Activated CD8-positive, alpha-beta T cell treated with anti-CD3 and anti-CD28 coated beads for 36 hours (primary cell): Measurements from ENCODE around the gene SOX11. TPM values are rescaled to one million over a fixed set of nuclear protein-coding genes. Genes with fewer than 3 reads are reported as not detected.

Experiments used
- ATAC-seq: fragments of 200-7000 bp; cut with Tn5 transposase; one replicate; pipeline ENCODE4 v1.10.0; 2021; ENCODE audit warnings: mild to moderate bottlenecking, moderate library complexity
- CTCF ChIA-PET: fragments of 350-600 bp; sonication (Branson Sonifier 250); formaldehyde crosslinking; loops from one replicate; lab custom pipeline; 2021; ENCODE audit warnings: antibody characterized with exemption; lab: Charles Lee
- POLR2A ChIA-PET: fragments of 350-600 bp; sonication (Branson Sonifier 250); formaldehyde crosslinking; loops from one replicate; lab custom pipeline; 2021; ENCODE audit warnings: antibody characterized with exemption; lab: Charles Lee
- DNase-seq: peaks from one replicate; pipeline ENCODE4 v3.0.0-alpha.2; 2020
- H3K27ac Mint-ChIP-seq: one replicate; pipeline ENCODE4 v1.8.0; 2021; ENCODE audit warnings: mild to moderate bottlenecking, mixed read lengths
- H3K27me3 Mint-ChIP-seq: one replicate; pipeline ENCODE4 v1.8.0; 2021; ENCODE audit warnings: mixed read lengths
- H3K36me3 Mint-ChIP-seq: one replicate; pipeline ENCODE4 v1.8.0; 2021; ENCODE audit warnings: low read depth, mixed read lengths
- H3K4me1 Mint-ChIP-seq: one replicate; pipeline ENCODE4 v1.8.0; 2021; ENCODE audit warnings: low read depth, mixed read lengths
- H3K4me3 Mint-ChIP-seq: one replicate; pipeline ENCODE4 v1.8.0; 2021; ENCODE audit warnings: mild to moderate bottlenecking, moderate library complexity, mixed read lengths
- H3K9me3 Mint-ChIP-seq: one replicate; pipeline ENCODE4 v1.8.0; 2021; ENCODE audit warnings: mixed read lengths
- CTCF ChIP-seq: fragments of 200-600 bp; IDR thresholded peaks from one replicate; pipeline ENCODE4 v1.8.0; 2022; ENCODE audit warnings: antibody characterized with exemption, mild to moderate bottlenecking
- intact Hi-C: fragments of 100-400 bp; cut with micrococcal nuclease; formaldehyde crosslinking; loops from one replicate; pipeline ENCODE4 v1.10.0; 2022
- total RNA-seq, 2 experiments: library from RNA; stranded (reverse); gene quantifications; one replicate each; pipeline ENCODE4 v1.2.3, GENCODE V29; 2021

Gene SOX11
- total RNA-seq, 2 experiments from 2014 or later = not detected

GRCh38 chr2:5685225-5685624 is 7.0 kb upstream of the SOX11 start:
- intact Hi-C loops = no loop called here
- POLR2A ChIA-PET = no interaction called here
- ATAC-seq (no peak), DNase-seq (no peak)
- TF ChIP-seq CTCF = no peak
- Mint-ChIP-seq H3K27ac (no peak overlapping the region), H3K4me1 (no peaks in the 10 kb centered on the region), H3K9me3 (peaks cover 12% of the 10 kb centered on the region), H3K36me3 (no peaks in the 10 kb centered on the region), H3K4me3 (no peak overlapping the region), H3K27me3 (peaks cover 16% of the 10 kb centered on the region)
- CTCF ChIA-PET = no interaction called here

DNA sequence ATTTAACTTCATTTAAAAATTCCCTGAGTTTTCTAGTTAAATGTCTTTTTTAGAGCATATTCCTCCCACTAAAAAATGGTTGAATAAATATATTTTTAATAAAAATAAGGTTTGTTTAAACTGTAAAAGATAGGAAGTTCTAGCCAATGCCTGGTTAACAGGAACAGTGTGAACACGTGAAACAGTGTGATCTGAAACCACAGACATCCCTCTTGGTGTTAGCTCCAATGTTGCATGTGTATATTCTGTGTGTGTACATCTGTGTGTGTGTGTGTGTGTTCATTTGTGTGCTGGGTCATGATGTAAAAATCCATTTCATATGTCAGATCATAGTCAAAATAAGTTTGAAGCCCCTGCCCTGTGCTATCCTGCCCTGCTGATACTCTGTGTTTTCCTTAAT is 6.1 kb upstream of the SOX11 start:
- ChIA-PET CTCF (no interaction called here), POLR2A (no interaction called here)
- no peak overlapping the region for H3K4me3 Mint-ChIP-seq
- no peak for TF ChIP-seq CTCF
- no peaks in the 10 kb centered on the region for H3K36me3 Mint-ChIP-seq
- H3K27me3 Mint-ChIP-seq = peaks cover 24% of the 10 kb centered on the region
- DNase-seq = no peak
- peaks cover 4% of the 10 kb centered on the region for H3K4me1 Mint-ChIP-seq
- intact Hi-C loops = no loop called here
- H3K9me3 Mint-ChIP-seq = peaks cover 7% of the 10 kb centered on the region
- ATAC-seq = no peak
- H3K27ac Mint-ChIP-seq = no peak overlapping the region

- Mint-ChIP-seq H3K4me3 (no peak overlapping the region), H3K27me3 (peaks cover 26% of the 10 kb centered on the region), H3K4me1 (peaks cover 4% of the 10 kb centered on the region), H3K36me3 (no peaks in the 10 kb centered on the region), H3K27ac (no peak overlapping the region), H3K9me3 (peaks cover 3% of the 10 kb centered on the region)
- ATAC-seq = no peak
- DNase-seq = no peak
- no peak for TF ChIP-seq CTCF
- ChIA-PET POLR2A (no interaction called here), CTCF (no interaction called here)
- intact Hi-C loops = no loop called here
Measured at GRCh38 chr2:5686536-5686935, 5.6 kb upstream of the SOX11 start.

DNA sequence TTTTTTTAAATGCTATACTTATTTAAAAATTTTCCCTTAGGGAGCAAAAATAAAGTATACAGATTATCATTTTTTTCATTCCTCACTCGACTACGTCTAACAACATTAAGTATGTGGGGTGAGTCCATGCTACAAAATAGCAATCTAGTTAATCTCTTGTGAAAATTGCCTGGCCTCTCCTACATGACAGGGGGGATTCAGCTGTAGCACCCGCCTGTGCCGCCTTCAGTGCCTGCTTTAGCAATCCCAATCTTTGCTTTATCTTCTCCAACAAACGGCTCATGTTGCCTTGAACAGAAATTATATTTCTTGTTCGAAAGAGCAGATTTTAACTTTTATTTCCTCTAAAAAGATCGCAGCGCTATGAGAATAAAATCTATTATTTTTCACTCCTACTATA is 2.4 kb upstream of the SOX11 start:
- POLR2A ChIA-PET = no interaction called here

GRCh38 chr2:5690286-5690685 is 1.9 kb upstream of the SOX11 start:
- H3K27ac Mint-ChIP-seq = no peak overlapping the region
- H3K9me3 Mint-ChIP-seq = no peaks in the 10 kb centered on the region
- peaks cover 10% of the 10 kb centered on the region for H3K4me1 Mint-ChIP-seq
- H3K4me3 Mint-ChIP-seq = no peak overlapping the region
- POLR2A ChIA-PET = no interaction called here
- intact Hi-C loops = no loop called here
- H3K36me3 Mint-ChIP-seq = no peaks in the 10 kb centered on the region
- TF ChIP-seq CTCF = no peak
- ATAC-seq (no peak), DNase-seq (no peak)
- CTCF ChIA-PET = no interaction called here
- peaks cover 46% of the 10 kb centered on the region for H3K27me3 Mint-ChIP-seq

More for the DNA sequence above, 2.4 kb upstream of the SOX11 start:
- CTCF ChIA-PET = no interaction called here
- intact Hi-C loops = no loop called here
- Mint-ChIP-seq H3K27ac (no peak overlapping the region), H3K4me1 (peaks cover 10% of the 10 kb centered on the region), H3K4me3 (no peak overlapping the region), H3K27me3 (peaks cover 43% of the 10 kb centered on the region), H3K36me3 (no peaks in the 10 kb centered on the region), H3K9me3 (no peaks in the 10 kb centered on the region)
- DNase-seq (no peak), ATAC-seq (no peak)
- no peak for TF ChIP-seq CTCF
